Glomerular endothelial cell (primary cell): ENCODE results near the gene ARID3A. TPM values are rescaled to one million over a fixed set of nuclear protein-coding genes. Genes with fewer than 3 reads are reported as not detected.

Source experiments
- DNase-seq: peaks from one replicate; pipeline ENCODE4 v3.0.0-alpha.2; 2011; ENCODE audit warnings: low read depth, low spot score; ENCODE audit errors: extremely low read depth
- total RNA-seq: library from RNA; depleted of rRNA; stranded (reverse); fragments of >200 nt; gene quantifications from 2 replicates; pipeline ENCODE4 v1.2.3, GENCODE V29; 2015

Gene ARID3A
- total RNA-seq, 1 donor from 2014 or later = 14.7 TPM

GRCh38 chr19:998064-998463 is 72.2 kb downstream of the ARID3A start:
- no peak for DNase-seq

- DNase-seq = no peak
These were observed 73.5 kb downstream of the ARID3A start for GRCh38 chr19:999379-999719.

DNA sequence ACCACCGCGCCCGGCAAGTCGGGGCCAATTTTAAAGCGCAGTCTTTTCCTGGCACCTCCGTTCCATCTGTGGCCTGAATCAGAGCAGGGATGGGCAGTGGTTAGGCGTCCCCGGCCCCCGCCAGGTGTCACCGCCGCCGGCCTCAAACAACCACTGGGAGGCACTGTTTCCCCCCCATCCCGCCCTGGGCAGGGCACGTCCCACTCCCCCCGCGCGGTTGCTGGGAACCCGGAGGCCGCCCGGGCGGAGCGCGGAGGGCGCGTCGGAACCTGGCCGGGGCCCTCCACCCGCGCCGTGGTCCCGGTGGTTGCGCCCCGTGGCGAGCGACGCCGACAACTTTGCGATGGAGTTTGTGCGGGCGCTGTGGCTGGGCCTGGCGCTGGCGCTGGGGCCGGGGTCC is 74.3 kb downstream of the ARID3A start, which contains the start of gene GRIN3B:
TSS of gene GRIN3B (plus strand) at position 325 of the 400 bp plus-strand sequence. CDS start at position 344, 19 bp downstream.
- DNase-seq = no peak

GRCh38 chr19:1000591-1001537 is 75.0 kb downstream of the ARID3A start:
- DNase-seq = no peak

DNA sequence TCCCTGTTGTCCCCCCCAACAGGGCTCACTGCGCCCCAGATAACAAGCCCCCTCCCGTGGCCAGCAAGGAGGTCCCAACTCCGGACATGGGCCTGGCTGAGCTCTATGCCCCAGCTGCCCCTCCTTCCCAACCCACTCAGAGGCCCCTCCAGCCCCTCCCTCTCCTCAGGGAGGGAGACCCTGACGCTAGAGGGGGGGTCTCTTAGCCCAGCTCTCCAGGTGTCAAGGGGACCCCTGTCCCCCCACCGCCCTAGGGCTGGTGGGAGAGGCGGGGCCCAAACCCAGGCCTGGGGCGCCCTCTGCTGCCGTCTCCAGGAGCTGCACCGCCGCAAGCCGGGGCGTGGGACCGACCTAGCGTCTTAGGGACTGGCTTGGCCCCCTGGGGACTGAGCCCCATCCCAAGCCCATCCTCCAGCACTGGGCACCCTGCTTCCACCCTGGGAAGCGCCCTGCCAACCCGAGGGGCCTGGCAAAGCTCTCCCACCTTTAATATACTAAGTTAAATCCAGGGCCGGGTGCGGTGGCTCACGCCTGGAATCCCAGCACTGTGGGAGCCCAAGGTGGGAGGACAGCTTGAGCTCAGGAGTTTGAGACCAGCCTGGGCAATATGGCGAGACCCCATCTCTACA is 75.8 kb downstream of the ARID3A start:
- no peak for DNase-seq

DNA sequence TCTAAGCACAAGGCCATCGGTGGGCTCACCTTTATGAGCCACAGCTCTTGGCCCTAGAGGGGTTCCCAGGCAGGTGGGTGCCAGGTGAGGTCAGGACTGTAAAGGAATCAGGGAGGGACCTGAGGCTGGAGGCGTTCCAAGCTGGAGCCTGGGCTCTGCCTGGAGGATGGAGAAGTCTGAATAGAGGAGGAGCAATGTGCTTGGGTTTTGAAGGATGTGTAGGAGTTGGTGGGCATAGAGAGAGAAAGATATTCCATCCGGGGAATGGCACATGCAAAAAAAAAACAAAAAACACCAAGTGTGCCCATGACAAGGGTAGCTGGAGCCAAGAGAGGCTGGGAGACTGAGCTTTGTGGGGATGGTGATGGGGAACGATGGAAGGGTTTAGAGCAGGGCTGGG is 76.8 kb downstream of the ARID3A start:
- no peak for DNase-seq

- DNase-seq = no peak
These were observed 77.4 kb downstream of the ARID3A start for GRCh38 chr19:1003283-1003682.

DNA sequence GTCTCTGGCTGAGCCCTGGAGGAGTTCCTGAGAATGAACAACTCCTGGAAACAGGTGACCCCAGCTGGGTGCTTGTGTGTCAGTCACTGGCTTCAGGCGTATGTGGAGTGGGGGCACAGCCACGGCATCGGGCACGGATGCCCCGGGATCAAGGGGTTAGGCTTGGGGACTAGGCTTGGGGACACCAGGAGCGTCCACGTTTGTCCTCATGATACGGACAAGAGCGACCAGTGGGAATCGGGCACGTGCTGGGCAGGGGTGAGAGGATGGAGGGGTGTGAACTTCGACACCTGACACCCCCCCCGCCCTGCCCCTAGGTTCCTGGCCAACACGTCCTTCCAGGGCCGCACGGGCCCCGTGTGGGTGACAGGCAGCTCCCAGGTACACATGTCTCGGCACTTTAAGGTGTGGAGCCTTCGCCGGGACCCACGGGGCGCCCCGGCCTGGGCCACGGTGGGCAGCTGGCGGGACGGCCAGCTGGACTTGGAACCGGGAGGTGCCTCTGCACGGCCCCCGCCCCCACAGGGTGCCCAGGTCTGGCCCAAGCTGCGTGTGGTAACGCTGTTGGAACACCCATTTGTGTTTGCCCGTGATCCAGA is 78.5 kb downstream of the ARID3A start:
- no peak for DNase-seq

- no peak for DNase-seq
These were observed 79.2 kb downstream of the ARID3A start for GRCh38 chr19:1004803-1005664.

- no peak for DNase-seq
These were observed 81.0 kb downstream of the ARID3A start for GRCh38 chr19:1006711-1007398.

- DNase-seq = no peak
These were observed 81.8 kb downstream of the ARID3A start for GRCh38 chr19:1007399-1008251.

- DNase-seq = no peak
These were observed 82.6 kb downstream of the ARID3A start for GRCh38 chr19:1008268-1009040.

DNA sequence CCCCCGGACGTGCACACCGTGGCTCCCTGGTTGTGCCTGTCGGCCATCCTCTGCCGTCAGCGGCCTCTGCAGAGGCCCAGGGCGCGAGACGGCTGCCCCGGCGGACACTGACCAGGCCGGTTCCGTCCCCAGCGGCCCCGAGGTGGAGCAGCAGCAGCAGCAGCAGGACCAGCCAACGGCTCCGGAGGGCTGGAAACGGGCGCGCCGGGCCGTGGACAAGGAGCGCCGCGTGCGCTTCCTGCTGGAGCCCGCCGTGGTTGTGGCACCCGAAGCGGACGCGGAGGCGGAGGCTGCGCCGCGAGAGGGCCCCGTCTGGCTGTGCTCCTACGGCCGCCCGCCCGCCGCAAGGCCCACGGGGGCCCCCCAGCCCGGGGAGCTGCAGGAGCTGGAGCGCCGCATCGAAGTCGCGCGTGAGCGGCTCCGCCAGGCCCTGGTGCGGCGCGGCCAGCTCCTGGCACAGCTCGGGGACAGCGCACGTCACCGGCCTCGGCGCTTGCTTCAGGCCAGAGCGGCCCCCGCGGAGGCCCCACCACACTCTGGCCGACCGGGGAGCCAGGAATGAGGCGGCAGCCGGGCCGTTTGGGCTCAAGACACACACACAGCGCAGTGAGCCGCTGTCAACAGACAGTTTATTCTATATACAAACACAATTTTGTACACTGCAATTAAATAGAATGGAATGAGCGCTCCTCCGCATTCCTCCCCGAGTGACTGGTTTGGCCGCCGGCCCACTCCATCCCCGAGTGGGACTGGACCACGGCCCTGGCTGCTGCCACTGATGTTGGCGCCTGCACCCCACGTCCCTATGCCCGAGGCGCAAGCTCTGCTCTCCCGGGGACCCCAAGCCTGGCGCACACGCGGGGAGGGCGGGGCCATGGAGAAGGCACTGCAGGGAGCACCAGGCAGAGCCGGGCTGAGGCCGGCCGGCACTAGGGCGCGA is 83.5 kb downstream of the ARID3A start:
- DNase-seq = no peak

DNA sequence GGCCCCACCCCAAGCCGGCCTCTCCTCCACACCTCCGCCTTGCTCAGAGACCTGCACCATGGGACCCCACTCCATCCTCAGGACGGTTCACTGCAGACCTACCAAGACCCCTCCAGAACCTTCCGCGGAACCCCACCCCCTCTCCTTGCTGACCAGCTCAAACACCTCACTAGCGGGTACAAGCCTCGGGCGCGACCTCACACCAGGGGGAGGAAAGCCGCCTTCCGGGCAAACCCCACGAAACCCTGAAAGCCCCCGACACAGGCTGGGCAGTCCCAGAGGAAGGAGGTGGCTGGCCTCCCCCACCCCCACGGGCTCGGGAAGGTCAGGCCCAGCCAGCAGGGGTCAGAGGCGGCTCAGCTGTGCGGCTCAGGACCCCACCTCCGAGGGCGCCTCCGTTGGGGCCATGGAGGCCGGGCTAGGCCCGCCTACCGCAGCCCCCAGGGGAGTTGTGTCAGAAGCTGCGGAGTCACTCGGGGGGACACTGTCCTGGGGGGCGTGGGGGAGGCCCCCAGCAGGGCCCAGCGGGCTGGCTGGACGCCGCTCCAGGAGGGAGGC is 84.2 kb downstream of the ARID3A start:
- DNase-seq = no peak

DNA sequence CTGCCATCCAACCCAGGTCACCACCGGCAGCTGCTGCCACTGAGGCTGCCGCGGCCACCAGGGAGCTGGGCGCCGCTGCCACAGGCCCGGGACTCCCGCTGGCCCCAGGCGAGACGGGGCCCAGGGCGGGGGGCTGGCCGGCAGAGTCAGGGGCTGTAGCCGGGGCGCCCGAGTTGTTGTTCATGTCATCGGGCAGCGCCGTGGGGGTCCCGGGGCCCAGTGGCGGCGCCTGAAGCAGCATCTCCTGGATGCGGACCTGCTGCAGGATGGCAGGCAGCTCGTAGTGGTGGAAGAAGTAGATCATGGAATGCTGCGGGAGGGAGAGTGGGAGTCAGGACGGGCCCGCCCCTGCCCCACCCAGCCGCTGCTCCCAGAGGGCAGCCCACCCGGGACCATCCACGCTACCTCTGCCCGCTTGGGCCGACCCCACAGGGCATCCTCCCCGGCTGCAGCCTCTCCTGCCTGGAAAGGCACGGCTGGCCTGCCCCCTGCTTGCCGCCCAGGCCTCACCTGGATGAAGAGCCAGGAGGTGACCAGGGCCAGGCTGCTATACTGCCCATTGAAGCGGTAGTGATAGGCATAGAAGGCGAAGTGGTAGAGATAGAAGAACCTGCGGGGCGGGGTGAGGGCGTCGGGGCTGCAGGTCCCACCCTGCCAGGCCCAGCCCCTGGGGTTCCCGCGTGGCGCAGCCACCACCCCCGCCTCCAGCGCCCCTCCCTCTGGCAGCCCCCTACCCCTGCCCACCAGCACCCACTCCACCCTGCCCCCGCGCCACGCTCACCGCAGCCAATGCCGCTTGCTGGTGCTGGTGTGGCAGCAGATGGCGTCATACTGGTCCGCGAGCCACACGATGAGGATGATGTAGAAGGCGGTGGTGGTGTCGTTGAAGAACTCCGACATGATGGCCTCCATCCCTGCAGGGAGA is 85.0 kb downstream of the ARID3A start:
- no peak for DNase-seq

DNA sequence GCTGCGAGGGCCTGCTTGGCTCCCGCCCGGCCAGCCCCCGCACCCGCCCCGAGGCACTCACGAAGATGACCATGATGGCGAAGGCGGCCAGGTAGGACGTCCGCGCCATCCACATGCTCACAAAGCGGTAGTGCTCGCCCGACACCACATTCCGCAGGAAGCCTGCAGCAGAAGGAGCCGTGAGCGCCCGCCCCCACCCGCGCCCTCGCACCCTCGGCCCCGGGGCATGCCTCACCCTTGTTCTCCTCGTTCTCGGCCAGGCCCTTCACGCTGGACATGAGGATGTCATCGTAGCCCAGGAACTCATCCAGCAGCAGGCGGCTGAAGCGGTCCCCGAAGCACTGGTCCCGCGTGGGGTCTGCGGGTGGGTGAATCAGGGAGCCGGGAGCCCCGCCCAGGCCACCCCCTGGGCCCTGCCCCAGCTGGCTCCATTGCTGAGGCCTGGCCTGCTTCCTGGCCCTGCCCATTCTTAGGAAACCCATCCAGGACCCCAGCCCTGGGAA is 86.0 kb downstream of the ARID3A start:
- DNase-seq = no peak
